ENCODE data around the gene EHD4. TPM values are rescaled to one million over a fixed set of nuclear protein-coding genes. Genes with fewer than 3 reads are reported as not detected.

The EHD4 gene
- total RNA-seq, 3 donors from 2014 or later: 26.4 to 39.0 (median 35.0) TPM

DNA sequence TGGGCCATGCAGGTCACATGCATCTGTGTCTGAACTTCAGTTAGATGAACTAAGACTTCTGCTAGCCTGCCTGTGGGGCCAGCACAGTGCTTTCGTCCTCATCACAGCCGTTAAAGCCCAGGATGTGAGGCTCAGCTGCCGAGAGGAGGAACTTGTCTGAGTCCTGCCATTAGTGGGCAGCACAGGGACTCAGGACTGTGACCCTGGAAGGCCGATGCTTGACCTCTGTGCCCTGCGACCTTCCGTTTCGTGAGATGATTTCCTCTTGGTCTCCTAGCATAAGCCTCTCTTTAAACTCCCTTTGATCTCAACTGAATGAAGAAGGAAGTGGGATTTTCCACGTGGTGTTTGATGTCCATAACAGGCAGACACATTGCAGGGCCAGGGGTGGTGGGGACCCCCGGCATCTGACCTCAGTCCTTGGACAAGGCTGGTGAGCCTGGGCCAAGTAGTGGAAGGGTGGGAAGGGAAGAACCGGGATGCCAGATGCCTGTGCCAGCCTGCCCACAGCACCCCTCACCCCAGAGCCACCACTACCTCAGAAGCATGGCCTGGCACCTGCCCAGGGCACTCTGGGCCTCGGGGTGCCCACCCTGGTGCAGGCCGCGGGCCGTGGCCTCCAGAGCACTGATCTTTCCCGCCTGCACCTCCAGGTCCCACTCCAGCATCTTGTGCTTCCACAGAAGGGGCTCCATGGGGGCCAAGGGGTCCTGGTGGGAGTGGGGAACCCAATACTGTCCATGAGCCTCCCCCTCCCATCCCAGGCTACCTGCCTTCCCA lies 112.1 kb downstream of the EHD4 start:
- DNase-seq: no peak
- H3K4me1 ChIP-seq (ENCODE audit: low read depth): no peaks in the 10 kb centered on the region

DNA sequence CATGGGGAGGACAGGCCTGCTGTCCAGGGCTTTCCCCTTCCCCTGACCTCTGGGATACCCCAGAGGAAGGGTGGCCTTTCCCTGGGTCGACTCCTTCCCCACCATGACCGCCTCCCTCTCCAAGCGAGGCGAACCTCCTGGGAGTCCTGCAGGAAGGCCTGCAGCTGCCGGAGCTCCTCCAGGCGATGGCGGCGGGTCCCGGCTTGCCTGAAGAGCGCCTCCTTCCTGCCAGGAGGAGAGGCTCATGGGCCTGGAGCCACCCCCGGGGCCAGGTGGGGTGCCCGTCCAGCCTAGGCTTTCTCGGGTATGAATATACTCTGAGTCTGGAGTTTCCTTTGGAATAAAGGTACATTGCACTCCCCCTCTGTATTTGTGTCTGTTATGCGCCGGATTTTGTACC lies 113.6 kb downstream of the EHD4 start:
- DNase-seq (no peak), ATAC-seq (no peak)
- intact Hi-C loops (cut with DNase I, micrococcal nuclease): no loop called here
- Histone ChIP-seq H3K4me1 (ENCODE audit: low read depth) (no peaks in the 10 kb centered on the region), H3K9me3 (no peaks in the 10 kb centered on the region), H3K36me3 (ENCODE audit: low read depth) (no peaks in the 10 kb centered on the region), H3K4me3 (no peak overlapping the region)
- TF ChIP-seq, protein P1, sequence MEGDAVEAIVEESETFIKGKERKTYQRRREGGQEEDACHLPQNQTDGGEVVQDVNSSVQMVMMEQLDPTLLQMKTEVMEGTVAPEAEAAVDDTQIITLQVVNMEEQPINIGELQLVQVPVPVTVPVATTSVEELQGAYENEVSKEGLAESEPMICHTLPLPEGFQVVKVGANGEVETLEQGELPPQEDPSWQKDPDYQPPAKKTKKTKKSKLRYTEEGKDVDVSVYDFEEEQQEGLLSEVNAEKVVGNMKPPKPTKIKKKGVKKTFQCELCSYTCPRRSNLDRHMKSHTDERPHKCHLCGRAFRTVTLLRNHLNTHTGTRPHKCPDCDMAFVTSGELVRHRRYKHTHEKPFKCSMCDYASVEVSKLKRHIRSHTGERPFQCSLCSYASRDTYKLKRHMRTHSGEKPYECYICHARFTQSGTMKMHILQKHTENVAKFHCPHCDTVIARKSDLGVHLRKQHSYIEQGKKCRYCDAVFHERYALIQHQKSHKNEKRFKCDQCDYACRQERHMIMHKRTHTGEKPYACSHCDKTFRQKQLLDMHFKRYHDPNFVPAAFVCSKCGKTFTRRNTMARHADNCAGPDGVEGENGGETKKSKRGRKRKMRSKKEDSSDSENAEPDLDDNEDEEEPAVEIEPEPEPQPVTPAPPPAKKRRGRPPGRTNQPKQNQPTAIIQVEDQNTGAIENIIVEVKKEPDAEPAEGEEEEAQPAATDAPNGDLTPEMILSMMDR (IDR thresholded peaks at IDR 0.05): no peak

More for the DNA sequence above, 112.1 kb downstream of the EHD4 start:
- intact Hi-C loops (cut with DNase I, micrococcal nuclease): no loop called here
- H3K9me3 ChIP-seq: no peaks in the 10 kb centered on the region
- no peak for ATAC-seq
- H3K4me3 ChIP-seq: no peak overlapping the region
- TF ChIP-seq, protein P1 (IDR thresholded peaks at IDR 0.05): no peak
- no peaks in the 10 kb centered on the region for H3K36me3 ChIP-seq (ENCODE audit: low read depth)

DNA sequence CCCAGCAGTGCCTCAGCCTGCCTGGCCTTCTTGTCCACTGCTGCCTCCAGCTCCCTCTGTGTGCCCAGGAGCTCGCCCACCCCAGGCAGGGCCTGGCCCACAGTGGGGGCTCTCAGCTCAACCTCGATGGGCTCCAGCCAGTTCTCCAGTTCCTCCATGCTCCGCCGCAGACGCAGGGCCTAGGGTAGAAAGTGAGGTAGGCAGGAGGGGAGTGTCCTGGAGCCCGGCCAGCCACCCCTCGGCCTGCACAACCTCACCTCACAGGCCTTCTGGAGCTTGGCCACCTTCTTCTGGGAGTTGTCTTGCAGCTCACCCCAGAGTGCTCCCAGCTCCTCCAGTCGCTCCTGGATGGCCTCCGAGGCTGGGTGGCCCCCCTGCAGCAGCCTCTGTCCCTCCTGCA lies 115.0 kb downstream of the EHD4 start:
- ATAC-seq (no peak), DNase-seq (no peak)
- no peaks in the 10 kb centered on the region for H3K4me1 ChIP-seq (ENCODE audit: low read depth)
- H3K4me3 ChIP-seq: no peak overlapping the region
- TF ChIP-seq, protein P1 (IDR thresholded peaks at IDR 0.05): no peak
- intact Hi-C loops (cut with DNase I, micrococcal nuclease): no loop called here
- H3K9me3 ChIP-seq: no peaks in the 10 kb centered on the region
- no peaks in the 10 kb centered on the region for H3K36me3 ChIP-seq (ENCODE audit: low read depth)

DNA sequence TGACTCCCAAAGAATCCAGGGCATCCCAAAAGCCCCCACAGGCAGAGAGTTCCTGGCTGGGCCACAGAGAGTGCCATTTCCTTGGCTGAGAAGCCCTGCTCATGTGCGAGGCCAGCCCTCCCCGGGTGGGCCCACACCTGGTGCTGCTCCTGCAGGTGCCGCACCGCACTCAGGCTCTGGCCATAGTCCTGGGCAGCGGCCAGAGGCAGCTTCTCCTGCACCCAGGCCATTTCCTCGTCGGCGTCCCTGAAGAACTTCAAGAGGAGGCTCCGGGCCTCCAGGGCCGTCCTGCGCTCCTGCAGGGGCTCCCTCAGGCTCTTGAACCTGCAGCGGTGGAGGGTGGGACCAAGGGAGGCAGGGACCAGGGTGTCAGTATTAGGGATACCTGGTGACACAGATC lies 115.6 kb downstream of the EHD4 start:
- no peak for DNase-seq
- intact Hi-C loops (cut with DNase I, micrococcal nuclease): no loop called here
- Histone ChIP-seq H3K36me3 (ENCODE audit: low read depth) (no peaks in the 10 kb centered on the region), H3K4me1 (ENCODE audit: low read depth) (no peaks in the 10 kb centered on the region), H3K9me3 (no peaks in the 10 kb centered on the region), H3K4me3 (no peak overlapping the region)
- TF ChIP-seq, protein P1 (IDR thresholded peaks at IDR 0.05): no peak
- no peak for ATAC-seq

DNA sequence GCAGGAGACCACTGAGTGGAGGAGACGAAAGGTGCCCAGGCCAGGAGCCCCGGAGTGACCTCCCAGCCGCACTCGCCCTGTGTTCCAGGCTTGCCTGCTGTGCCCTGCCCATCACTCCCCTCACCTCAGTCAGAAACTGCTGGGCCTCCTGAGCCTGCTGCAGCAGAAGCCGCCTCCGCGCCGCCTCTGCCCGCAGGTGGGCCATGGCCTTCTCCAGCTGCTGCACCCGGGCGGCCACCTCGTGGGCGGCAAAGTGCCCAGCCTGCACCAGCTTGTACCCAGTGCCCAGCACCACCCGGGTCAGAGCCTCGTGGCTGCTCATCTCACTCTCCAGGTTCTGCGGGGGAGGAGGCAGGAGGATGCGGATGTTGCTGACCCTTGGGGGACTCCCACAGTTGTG lies 116.1 kb downstream of the EHD4 start:
- intact Hi-C loops (cut with DNase I, micrococcal nuclease): no loop called here
- no peaks in the 10 kb centered on the region for H3K9me3 ChIP-seq
- DNase-seq (no peak), ATAC-seq (no peak)
- no peaks in the 10 kb centered on the region for H3K36me3 ChIP-seq (ENCODE audit: low read depth)
- TF ChIP-seq, protein P1 (IDR thresholded peaks at IDR 0.05): no peak
- H3K4me3 ChIP-seq: no peak overlapping the region
- H3K4me1 ChIP-seq (ENCODE audit: low read depth): no peaks in the 10 kb centered on the region
